GM12878 (cell line): Measurements from ENCODE around the gene PPP1R9B. TPM values are rescaled to one million over a fixed set of nuclear protein-coding genes. Genes with fewer than 3 reads are reported as not detected.

Experiments used
- ATAC-seq: fragments of 200-7000 bp; cut with Tn5 transposase; 3 replicates; pipeline ENCODE4 v1.9.1; 2020; ENCODE audit warnings: mild to moderate bottlenecking, moderate library complexity
- BruUV-seq: library from RNA; stranded (reverse); fragments of 400-500 nt; replicated peaks from 2 replicates; lab custom pipeline; 2021; lab: Mats Ljungman, UMichigan
- CTCF ChIA-PET: fragments of 300-600 bp; sonication (Branson Sonifier 250); formaldehyde crosslinking; extraction: SDS; loops from one replicate; lab custom pipeline; 2021; ENCODE audit warnings: inconsistent platforms; lab: Yijun Ruan, JAX
- POLR2A ChIA-PET: fragments of 350-600 bp; formaldehyde crosslinking; extraction: SDS; loops from one replicate; lab custom pipeline; 2021; ENCODE audit warnings: inconsistent platforms; lab: Charles Lee
- RAD21 ChIA-PET: fragments of 300-600 bp; sonication (Branson Sonifier 250); formaldehyde crosslinking; loops from one replicate; lab custom pipeline; 2023; ENCODE audit warnings: antibody characterized with exemption; ENCODE audit not compliant: unreplicated experiment; lab: Charles Lee
- SMC1A ChIA-PET: fragments of 300-600 bp; sonication (Branson Sonifier 250); formaldehyde crosslinking; loops from one replicate; lab custom pipeline; 2023; ENCODE audit not compliant: unreplicated experiment, uncharacterized antibody; lab: Charles Lee
- DNase-seq: peaks from one replicate; pipeline ENCODE4 v3.0.0-alpha.2; 2011; ENCODE audit warnings: low read depth, low spot score
- FAIRE-seq: peaks from 3 replicates; lab custom pipeline; 2011; peaks lifted over from hg19 to GRCh38; lab: Jason Lieb, UNC
- H2AFZ ChIP-seq: 2 replicates; pipeline ENCODE4 v1.6.0; 2011; ENCODE audit warnings: low read depth, low read length, control low read depth; ENCODE audit not compliant: control insufficient read depth
- H3K27ac ChIP-seq: 2 replicates; pipeline ENCODE4 v1.5.1; 2011; ENCODE audit warnings: control low read depth; ENCODE audit not compliant: control insufficient read depth, insufficient read depth
- H3K27me3 ChIP-seq, 2 experiments: replicated peaks in 1 of 2; 2 replicates each; pipeline versions ENCODE4 v1.6.0 to v1.6.1; 2011; ENCODE audit warnings: low read length in 1 of 2; ENCODE audit not compliant: control insufficient read depth in 2 of 2, insufficient read depth in 2 of 2
- H3K36me3 ChIP-seq, 2 experiments: 2 replicates each; pipeline ENCODE4 v1.5.1; 2011; ENCODE audit warnings: low read length in 1 of 2; ENCODE audit not compliant: control insufficient read depth in 2 of 2, insufficient read depth in 2 of 2
- H3K4me1 ChIP-seq: 2 replicates; pipeline ENCODE4 v1.6.1; 2011; ENCODE audit warnings: mild to moderate bottlenecking, low read length, moderate library complexity, mixed read lengths; ENCODE audit not compliant: control insufficient read depth, insufficient read depth
- H3K4me2 ChIP-seq: 2 replicates; pipeline ENCODE4 v1.6.0; 2011; ENCODE audit warnings: control low read depth; ENCODE audit not compliant: control insufficient read depth, insufficient read depth
- H3K4me3 ChIP-seq: fragments of 200-600 bp; sonication (generic); 2 replicates; pipeline ENCODE4 v1.5.1; 2016
- H3K79me2 ChIP-seq: 2 replicates; pipeline ENCODE4 v1.6.0; 2011; ENCODE audit warnings: low read length; ENCODE audit not compliant: control insufficient read depth, insufficient read depth
- H3K9ac ChIP-seq: 2 replicates; pipeline ENCODE4 v1.8.0; 2011; ENCODE audit warnings: low read length, control low read depth, mixed read lengths; ENCODE audit not compliant: control insufficient read depth, insufficient read depth
- H3K9me3 ChIP-seq: replicated peaks from 3 replicates; pipeline ENCODE4 v1.5.1; 2011; ENCODE audit warnings: mild to moderate bottlenecking, low read length; ENCODE audit not compliant: control insufficient read depth, insufficient read depth
- H4K20me1 ChIP-seq: 2 replicates; pipeline ENCODE4 v1.6.0; 2011; ENCODE audit not compliant: control insufficient read depth, insufficient read depth
- ASH2L ChIP-seq: fragments of 300-600, 200-600 bp; sonication (generic); IDR thresholded peaks from 2 replicates; pipeline ENCODE4 v1.6.1; 2017; ENCODE audit warnings: low read depth, mild to moderate bottlenecking, borderline replicate concordance
- BACH1 ChIP-seq: fragments of 450-650 bp; IDR thresholded peaks from 2 replicates; pipeline ENCODE4 v1.6.1; 2017; ENCODE audit warnings: mild to moderate bottlenecking, borderline replicate concordance
- CBX5 ChIP-seq: sonication (generic); IDR thresholded peaks from 2 replicates; pipeline ENCODE4 v1.6.1; 2016; ENCODE audit warnings: low read depth, moderate library complexity, mild to moderate bottlenecking, inconsistent platforms
- CHD4 ChIP-seq: fragments of 200-600 bp; sonication (generic); IDR thresholded peaks from 2 replicates; pipeline ENCODE4 v1.6.1; 2016; ENCODE audit warnings: mild to moderate bottlenecking
- DPF2 ChIP-seq: fragments of 450-650 bp; IDR thresholded peaks from 2 replicates; pipeline ENCODE4 v1.6.1; 2017; ENCODE audit warnings: mild to moderate bottlenecking
- HCFC1 ChIP-seq: fragments of 150-350 bp; IDR thresholded peaks from 2 replicates; pipeline ENCODE4 v1.6.1; 2014; ENCODE audit warnings: low read length
- HDAC2 ChIP-seq: fragments of 200-600 bp; sonication (generic); IDR thresholded peaks from 2 replicates; pipeline ENCODE4 v1.6.1; 2017
- MXI1 ChIP-seq: fragments of 150-350 bp; IDR thresholded peaks from 2 replicates; pipeline ENCODE4 v1.6.1; 2011; ENCODE audit warnings: low read depth, mild to moderate bottlenecking, inconsistent platforms, low read length, improper control_type of control experiment
- POU2F2 ChIP-seq: IDR thresholded peaks from 3 replicates; pipeline ENCODE4 v1.6.1; 2011; ENCODE audit warnings: low read depth, mild to moderate bottlenecking, low read length, borderline replicate concordance
- RFX5 ChIP-seq: IDR thresholded peaks from 2 replicates; pipeline ENCODE4 v1.6.1; 2011; ENCODE audit warnings: low read depth, low read length, improper control_type of control experiment
- RUNX3 ChIP-seq: IDR thresholded peaks from 2 replicates; pipeline ENCODE4 v1.6.1; 2012; ENCODE audit warnings: low read length, inconsistent platforms
- WRNIP1 ChIP-seq: IDR thresholded peaks from 2 replicates; pipeline ENCODE4 v1.6.1; 2011; ENCODE audit warnings: low read depth, low read length, improper control_type of control experiment, borderline replicate concordance
- YBX1 ChIP-seq: fragments of 450-650 bp; IDR thresholded peaks from 2 replicates; pipeline ENCODE4 v1.6.1; 2016; ENCODE audit warnings: antibody characterized with exemption
- ZBTB4 ChIP-seq: fragments of 450-650 bp; formaldehyde crosslinking; IDR thresholded peaks from 2 replicates; pipeline ENCODE4 v1.4.0; 2022; ENCODE audit warnings: mild to moderate bottlenecking, moderate library complexity
- ZNF207 ChIP-seq: fragments of 450-650 bp; IDR thresholded peaks from 2 replicates; pipeline ENCODE4 v1.6.1; 2014; ENCODE audit warnings: antibody characterized with exemption, mild to moderate bottlenecking, borderline replicate concordance
- ZNF274 ChIP-seq: IDR thresholded peaks from one replicate; pipeline ENCODE4 v1.8.0; 2011; ENCODE audit not compliant: insufficient read length, insufficient read depth
- ZNF384 ChIP-seq: IDR thresholded peaks from 2 replicates; pipeline ENCODE4 v1.6.1; 2012; ENCODE audit warnings: low read depth, mild to moderate bottlenecking, low read length, improper control_type of control experiment, borderline replicate concordance
- WGBS: methylation state at CpG from one replicate; pipeline ENCODE4 v1.1.6; 2016; ENCODE audit warnings: low lambda C conversion rate; ENCODE audit not compliant: insufficient replicate concordance, insufficient coverage; ENCODE audit errors: missing lambda C conversion rate; 5-methylcytosine and 5-hydroxymethylcytosine counted together
- in situ Hi-C: fragments of 300-500 bp; cut with MboI; formaldehyde crosslinking; loops from 9 replicates; pipeline ENCODE4 v1.14.3; 2018; ENCODE audit warnings: mixed read lengths
- intact Hi-C: fragments of 100-400 bp; cut with micrococcal nuclease; formaldehyde crosslinking; loops from one replicate; pipeline ENCODE4 v1.14.2; 2022; ENCODE audit not compliant: unreplicated experiment
- polyA plus RNA-seq, 11 experiments: library from polyadenylated mRNA; depleted of rRNA in 4 of 11; unstranded in 6 of 11; stranded (reverse) in 5 of 11; fragments of >200 nt; fragmentation: Nextera tagmentation in 4 of 11; fragmentation: Illumina TruSeq in 1 of 11; extraction: Ambion mirVana in 4 of 11; extraction: Trizol in 1 of 11; gene quantifications; 1 replicate in 1 of 11; 2 replicates in 10 of 11; pipeline versions ENCODE4 v1.2.1 to v1.2.3, GENCODE V29; 2011 to 2016; ENCODE audit warnings: inconsistent platforms in 2 of 11, missing spikeins in 2 of 11, low read depth in 1 of 11
- total RNA-seq, 4 experiments: library from RNA; depleted of rRNA in 3 of 4; stranded (reverse); fragments of >200 nt in 3 of 4; fragmentation: Illumina TruSeq in 1 of 4; extraction: Trizol in 1 of 4; gene quantifications; 2 replicates each; pipeline versions ENCODE4 v1.2.1 to v1.2.3, GENCODE V29; 2013 to 2021
- TF ChIP-seq, protein P1 (sequence below): fragments of 450-650 bp; IDR thresholded peaks from 2 replicates; pipeline ENCODE4 v1.6.1; 2017; ENCODE audit warnings: mild to moderate bottlenecking, moderate library complexity

The PPP1R9B gene
- total and polyA plus RNA-seq, 10 of the 15 experiments (the other 5 are each of a cell fraction or from before 2014, with no cell fraction given), result 0.20 to 107 (median 37.5) TPM

DNA sequence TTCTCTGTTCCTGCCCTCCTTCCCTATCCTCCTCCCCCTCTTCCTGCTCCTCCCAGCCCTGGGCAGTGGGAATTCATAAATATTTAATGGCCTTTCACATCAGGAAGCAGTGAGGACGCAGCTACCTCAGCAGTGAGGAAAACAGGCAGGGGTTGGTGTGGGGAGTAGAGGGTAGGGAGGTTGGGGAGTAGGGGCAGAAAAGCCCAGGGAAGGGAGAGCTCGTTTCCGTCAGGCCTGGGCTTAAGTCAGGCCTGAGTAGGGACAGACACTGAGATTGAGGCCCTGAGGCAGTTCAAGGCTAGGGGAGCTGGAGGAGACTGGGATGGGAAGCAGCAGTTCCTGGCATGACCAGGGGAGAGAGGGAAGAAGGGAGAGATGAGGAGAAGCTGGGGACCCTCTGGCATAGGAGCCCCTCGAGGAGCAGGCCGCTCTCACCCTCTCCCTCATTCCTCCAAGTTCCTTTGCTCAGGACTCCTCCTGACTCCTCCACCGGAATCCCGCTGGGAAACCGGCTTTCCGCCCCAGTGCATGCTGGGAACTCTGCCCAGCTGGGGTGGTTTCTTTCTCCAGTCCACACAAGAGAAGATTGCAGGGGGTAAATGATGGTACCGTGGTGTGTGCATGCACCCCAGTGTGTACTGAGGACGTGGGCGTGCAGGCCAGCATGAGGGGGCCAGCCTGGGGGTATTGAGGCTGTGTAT is 26.7 kb downstream of the PPP1R9B start:
- Histone ChIP-seq H2AFZ (no peak overlapping the region), H3K4me2 (no peak overlapping the region), H3K4me1 (peaks cover 4% of the 10 kb centered on the region; the same call in 1 of the 2 replicates), H3K79me2 (no peaks in the 10 kb centered on the region), H3K4me3 (no peak overlapping the region), H4K20me1 (no peaks in the 10 kb centered on the region), H3K9me3 (no peaks in the 10 kb centered on the region), H3K36me3 (no peaks in the 10 kb centered on the region), H3K27ac (no peak overlapping the region), H3K27me3 (peaks cover 6 to 9% of the 10 kb centered on the region in 2 experiments), H3K9ac (no peak overlapping the region)
- POLR2A ChIA-PET, result interaction anchor here (1.0 kb wide), 1 partner anchor 8 kb away, joined by 4 read pairs; no protein-coding TSS in a partner anchor
- CTCF ChIA-PET, result interaction anchor here (0.7 to 5.0 kb wide), 7 partner anchors 9 to 46 kb away, joined by 3 to 21 read pairs (median 6); partner anchors contain the start of gene PDK2
- ATAC-seq (no peak), FAIRE-seq (no peak), DNase-seq (no peak)
- no TSS peak for BruUV-seq
- SMC1A ChIA-PET, result no interaction called here
- RAD21 ChIA-PET, result interaction anchor here (1.1 kb wide), 1 partner anchor 46 kb away, joined by 4 read pairs; no protein-coding TSS in a partner anchor
- in situ Hi-C loops, result no loop called here
- TF ChIP-seq ZNF274, result no peak
- TF ChIP-seq ASH2L, result no peak
- no peak for TF ChIP-seq DPF2
- no peak for TF ChIP-seq BACH1
- TF ChIP-seq WRNIP1, result no peak
- no peak for TF ChIP-seq ZBTB4
- TF ChIP-seq POU2F2, result no peak
- no peak for TF ChIP-seq RUNX3
- no peak for TF ChIP-seq YBX1
- no peak for TF ChIP-seq CHD4
- TF ChIP-seq HCFC1, result no peak
- no peak for TF ChIP-seq ZNF384
- TF ChIP-seq, protein P1, sequence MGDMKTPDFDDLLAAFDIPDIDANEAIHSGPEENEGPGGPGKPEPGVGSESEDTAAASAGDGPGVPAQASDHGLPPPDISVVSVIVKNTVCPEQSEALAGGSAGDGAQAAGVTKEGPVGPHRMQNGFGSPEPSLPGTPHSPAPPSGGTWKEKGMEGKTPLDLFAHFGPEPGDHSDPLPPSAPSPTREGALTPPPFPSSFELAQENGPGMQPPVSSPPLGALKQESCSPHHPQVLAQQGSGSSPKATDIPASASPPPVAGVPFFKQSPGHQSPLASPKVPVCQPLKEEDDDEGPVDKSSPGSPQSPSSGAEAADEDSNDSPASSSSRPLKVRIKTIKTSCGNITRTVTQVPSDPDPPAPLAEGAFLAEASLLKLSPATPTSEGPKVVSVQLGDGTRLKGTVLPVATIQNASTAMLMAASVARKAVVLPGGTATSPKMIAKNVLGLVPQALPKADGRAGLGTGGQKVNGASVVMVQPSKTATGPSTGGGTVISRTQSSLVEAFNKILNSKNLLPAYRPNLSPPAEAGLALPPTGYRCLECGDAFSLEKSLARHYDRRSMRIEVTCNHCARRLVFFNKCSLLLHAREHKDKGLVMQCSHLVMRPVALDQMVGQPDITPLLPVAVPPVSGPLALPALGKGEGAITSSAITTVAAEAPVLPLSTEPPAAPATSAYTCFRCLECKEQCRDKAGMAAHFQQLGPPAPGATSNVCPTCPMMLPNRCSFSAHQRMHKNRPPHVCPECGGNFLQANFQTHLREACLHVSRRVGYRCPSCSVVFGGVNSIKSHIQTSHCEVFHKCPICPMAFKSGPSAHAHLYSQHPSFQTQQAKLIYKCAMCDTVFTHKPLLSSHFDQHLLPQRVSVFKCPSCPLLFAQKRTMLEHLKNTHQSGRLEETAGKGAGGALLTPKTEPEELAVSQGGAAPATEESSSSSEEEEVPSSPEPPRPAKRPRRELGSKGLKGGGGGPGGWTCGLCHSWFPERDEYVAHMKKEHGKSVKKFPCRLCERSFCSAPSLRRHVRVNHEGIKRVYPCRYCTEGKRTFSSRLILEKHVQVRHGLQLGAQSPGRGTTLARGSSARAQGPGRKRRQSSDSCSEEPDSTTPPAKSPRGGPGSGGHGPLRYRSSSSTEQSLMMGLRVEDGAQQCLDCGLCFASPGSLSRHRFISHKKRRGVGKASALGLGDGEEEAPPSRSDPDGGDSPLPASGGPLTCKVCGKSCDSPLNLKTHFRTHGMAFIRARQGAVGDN, result no peak
- TF ChIP-seq ZNF207, result no peak
- TF ChIP-seq RFX5, result no peak
- TF ChIP-seq CBX5, result no peak
- TF ChIP-seq HDAC2, result no peak
- no peak for TF ChIP-seq MXI1
- 38% methylated on average over 12 of the region's 12 CpGs for WGBS
- intact Hi-C loops, result no loop called here
